ENCODE data around the gene CHD1L.
"Not testable (repeated sequence)": the region's sequence is repeated elsewhere in the genome, so short reads cannot be mapped to it uniquely, and the experiment has no call there.

CHD1L gene

GRCh38 chr1:147297438-147297837 is 55.0 kb downstream of the CHD1L start:
- H3K4me1 ChIP-seq (ENCODE audit: control insufficient read depth in 2 of 2, insufficient read depth in 2 of 2, low read length in 2 of 2): no peaks in the 10 kb centered on the region
- H3K27me3 ChIP-seq (ENCODE audit: control insufficient read depth in 2 of 2, insufficient read depth in 2 of 2, low read length in 2 of 2): no peaks in the 10 kb centered on the region
- H3K4me3 ChIP-seq (ENCODE audit: low read length in 2 of 2): no peak overlapping the region
- no peak overlapping the region for H3K9ac ChIP-seq (ENCODE audit: low read depth in 1 of 2, low read length in 2 of 2)
- peaks cover 5 to 8% of the 10 kb centered on the region in 2 donors for H3K9me3 ChIP-seq (ENCODE audit: control insufficient read depth in 2 of 2, low read length in 2 of 2)
- no peak overlapping the region for H3K27ac ChIP-seq (ENCODE audit: low read depth in 2 of 2, low read length in 2 of 2)
- H3K36me3 ChIP-seq (ENCODE audit: control insufficient read depth in 2 of 2, insufficient read depth in 2 of 2, low read length in 2 of 2): peaks cover 30 to 42% of the 10 kb centered on the region in 2 donors

- H3K4me1 ChIP-seq (ENCODE audit: control insufficient read depth in 2 of 2, insufficient read depth in 2 of 2, low read length in 2 of 2); H3K36me3 ChIP-seq (ENCODE audit: control insufficient read depth in 2 of 2, insufficient read depth in 2 of 2, low read length in 2 of 2); H3K9ac ChIP-seq (ENCODE audit: low read depth in 1 of 2, low read length in 2 of 2); H3K27ac ChIP-seq (ENCODE audit: low read depth in 2 of 2, low read length in 2 of 2); H3K4me3 ChIP-seq (ENCODE audit: low read length in 2 of 2); H3K27me3 ChIP-seq (ENCODE audit: control insufficient read depth in 2 of 2, insufficient read depth in 2 of 2, low read length in 2 of 2): not testable (repeated sequence)
- peaks cover 12 to 19% of the 10 kb centered on the region in 2 donors for H3K9me3 ChIP-seq (ENCODE audit: control insufficient read depth in 2 of 2, low read length in 2 of 2)
Measured at GRCh38 chr1:147305803-147306202, 63.3 kb downstream of the CHD1L start.

- Histone ChIP-seq H3K27me3 (ENCODE audit: control insufficient read depth in 2 of 2, insufficient read depth in 2 of 2, low read length in 2 of 2) (no peaks in the 10 kb centered on the region), H3K4me1 (ENCODE audit: control insufficient read depth in 2 of 2, insufficient read depth in 2 of 2, low read length in 2 of 2) (no peaks in the 10 kb centered on the region), H3K9ac (ENCODE audit: low read depth in 1 of 2, low read length in 2 of 2) (no peak overlapping the region), H3K36me3 (ENCODE audit: control insufficient read depth in 2 of 2, insufficient read depth in 2 of 2, low read length in 2 of 2) (no peaks in the 10 kb centered on the region), H3K4me3 (ENCODE audit: low read length in 2 of 2) (no peak overlapping the region), H3K9me3 (ENCODE audit: control insufficient read depth in 2 of 2, low read length in 2 of 2) (no peaks in the 10 kb centered on the region), H3K27ac (ENCODE audit: low read depth in 2 of 2, low read length in 2 of 2) (no peak overlapping the region)
Measured at GRCh38 chr1:147316968-147317367, 74.5 kb downstream of the CHD1L start.

- H3K36me3 ChIP-seq (ENCODE audit: control insufficient read depth in 2 of 2, insufficient read depth in 2 of 2, low read length in 2 of 2); H3K4me3 ChIP-seq (ENCODE audit: low read length in 2 of 2); H3K4me1 ChIP-seq (ENCODE audit: control insufficient read depth in 2 of 2, insufficient read depth in 2 of 2, low read length in 2 of 2); H3K9me3 ChIP-seq (ENCODE audit: control insufficient read depth in 2 of 2, low read length in 2 of 2); H3K27ac ChIP-seq (ENCODE audit: low read depth in 2 of 2, low read length in 2 of 2); H3K9ac ChIP-seq (ENCODE audit: low read depth in 1 of 2, low read length in 2 of 2); H3K27me3 ChIP-seq (ENCODE audit: control insufficient read depth in 2 of 2, insufficient read depth in 2 of 2, low read length in 2 of 2): not testable (repeated sequence)
Measured at GRCh38 chr1:147326933-147327687, 84.6 kb downstream of the CHD1L start.

- peaks cover 3% of the 10 kb centered on the region in 2 donors for H3K27me3 ChIP-seq (ENCODE audit: control insufficient read depth in 2 of 2, insufficient read depth in 2 of 2, low read length in 2 of 2)
- no peak overlapping the region for H3K9ac ChIP-seq (ENCODE audit: low read depth in 1 of 2, low read length in 2 of 2)
- no peak overlapping the region for H3K4me3 ChIP-seq (ENCODE audit: low read length in 2 of 2)
- H3K36me3 ChIP-seq (ENCODE audit: control insufficient read depth in 2 of 2, insufficient read depth in 2 of 2, low read length in 2 of 2): no peaks in the 10 kb centered on the region
- no peaks in the 10 kb centered on the region for H3K9me3 ChIP-seq (ENCODE audit: control insufficient read depth in 2 of 2, low read length in 2 of 2)
- H3K4me1 ChIP-seq (ENCODE audit: control insufficient read depth in 2 of 2, insufficient read depth in 2 of 2, low read length in 2 of 2): no peaks in the 10 kb centered on the region
- no peak overlapping the region for H3K27ac ChIP-seq (ENCODE audit: low read depth in 2 of 2, low read length in 2 of 2)
Measured at GRCh38 chr1:147334292-147334691, 91.8 kb downstream of the CHD1L start.

- Histone ChIP-seq H3K9me3 (ENCODE audit: control insufficient read depth in 2 of 2, low read length in 2 of 2) (no peaks in the 10 kb centered on the region), H3K4me3 (ENCODE audit: low read length in 2 of 2) (no peak overlapping the region), H3K36me3 (ENCODE audit: control insufficient read depth in 2 of 2, insufficient read depth in 2 of 2, low read length in 2 of 2) (no peaks in the 10 kb centered on the region), H3K9ac (ENCODE audit: low read depth in 1 of 2, low read length in 2 of 2) (no peak overlapping the region), H3K4me1 (ENCODE audit: control insufficient read depth in 2 of 2, insufficient read depth in 2 of 2, low read length in 2 of 2) (no peaks in the 10 kb centered on the region), H3K27ac (ENCODE audit: low read depth in 2 of 2, low read length in 2 of 2) (no peak overlapping the region), H3K27me3 (ENCODE audit: control insufficient read depth in 2 of 2, insufficient read depth in 2 of 2, low read length in 2 of 2) (peaks cover 3% of the 10 kb centered on the region in 2 donors)
Measured at GRCh38 chr1:147336291-147336690, 93.8 kb downstream of the CHD1L start.

- Histone ChIP-seq H3K36me3 (ENCODE audit: control insufficient read depth in 2 of 2, insufficient read depth in 2 of 2, low read length in 2 of 2) (no peaks in the 10 kb centered on the region), H3K27me3 (ENCODE audit: control insufficient read depth in 2 of 2, insufficient read depth in 2 of 2, low read length in 2 of 2) (peaks cover 3% of the 10 kb centered on the region in 2 donors), H3K4me1 (ENCODE audit: control insufficient read depth in 2 of 2, insufficient read depth in 2 of 2, low read length in 2 of 2) (no peaks in the 10 kb centered on the region), H3K9me3 (ENCODE audit: control insufficient read depth in 2 of 2, low read length in 2 of 2) (no peaks in the 10 kb centered on the region), H3K9ac (ENCODE audit: low read depth in 1 of 2, low read length in 2 of 2) (no peak overlapping the region), H3K4me3 (ENCODE audit: low read length in 2 of 2) (no peak overlapping the region), H3K27ac (ENCODE audit: low read depth in 2 of 2, low read length in 2 of 2) (no peak overlapping the region)
Measured at GRCh38 chr1:147337040-147337630, 94.7 kb downstream of the CHD1L start.

- no peaks in the 10 kb centered on the region for H3K36me3 ChIP-seq (ENCODE audit: control insufficient read depth in 2 of 2, insufficient read depth in 2 of 2, low read length in 2 of 2)
- no peak overlapping the region for H3K27ac ChIP-seq (ENCODE audit: low read depth in 2 of 2, low read length in 2 of 2)
- H3K27me3 ChIP-seq (ENCODE audit: control insufficient read depth in 2 of 2, insufficient read depth in 2 of 2, low read length in 2 of 2): peaks cover 3% of the 10 kb centered on the region in 2 donors
- H3K9me3 ChIP-seq (ENCODE audit: control insufficient read depth in 2 of 2, low read length in 2 of 2): no peaks in the 10 kb centered on the region
- no peaks in the 10 kb centered on the region for H3K4me1 ChIP-seq (ENCODE audit: control insufficient read depth in 2 of 2, insufficient read depth in 2 of 2, low read length in 2 of 2)
- no peak overlapping the region for H3K9ac ChIP-seq (ENCODE audit: low read depth in 1 of 2, low read length in 2 of 2)
- H3K4me3 ChIP-seq (ENCODE audit: low read length in 2 of 2): no peak overlapping the region
Measured at GRCh38 chr1:147338571-147338970, 96.1 kb downstream of the CHD1L start.

GRCh38 chr1:147341246-147341645 is 98.8 kb downstream of the CHD1L start:
- H3K27me3 ChIP-seq (ENCODE audit: control insufficient read depth in 2 of 2, insufficient read depth in 2 of 2, low read length in 2 of 2): peaks cover 0 to 1% of the 10 kb centered on the region in 2 donors
- no peak overlapping the region for H3K9ac ChIP-seq (ENCODE audit: low read depth in 1 of 2, low read length in 2 of 2)
- H3K36me3 ChIP-seq (ENCODE audit: control insufficient read depth in 2 of 2, insufficient read depth in 2 of 2, low read length in 2 of 2): no peaks in the 10 kb centered on the region
- no peak overlapping the region for H3K27ac ChIP-seq (ENCODE audit: low read depth in 2 of 2, low read length in 2 of 2)
- no peak overlapping the region for H3K4me3 ChIP-seq (ENCODE audit: low read length in 2 of 2)
- H3K9me3 ChIP-seq (ENCODE audit: control insufficient read depth in 2 of 2, low read length in 2 of 2): no peaks in the 10 kb centered on the region
- no peaks in the 10 kb centered on the region for H3K4me1 ChIP-seq (ENCODE audit: control insufficient read depth in 2 of 2, insufficient read depth in 2 of 2, low read length in 2 of 2)
